Measurements from ENCODE around the gene PPP1CA. TPM values are rescaled to one million over a fixed set of nuclear protein-coding genes. Genes with fewer than 3 reads are reported as not detected.

PPP1CA gene
- total RNA-seq, 2 donors from 2014 or later = 211 to 244 TPM

- DNase-seq (peak; percentile 89 to 92), ATAC-seq (replicated peaks in 1 of 2) (peak; percentile 70 to 78)
- H3K4me1 Mint-ChIP-seq (ENCODE audit: low read depth) = peaks cover 60% of the 10 kb centered on the region
- H3K4me3 Mint-ChIP-seq = peak overlapping the region; percentile 91 to 97
- H3K36me3 Mint-ChIP-seq (ENCODE audit: insufficient read depth in 2 of 2) = peaks cover 10 to 18% of the 10 kb centered on the region in 2 donors
- no peaks in the 10 kb centered on the region for H3K9me3 Mint-ChIP-seq
- no peaks in the 10 kb centered on the region for H3K27me3 Mint-ChIP-seq (ENCODE audit: low read depth)
- H3K27ac Mint-ChIP-seq = peak overlapping the region; percentile 89
Measured at GRCh38 chr11:67438158-67438902, 36.7 kb upstream of the PPP1CA start.

DNA sequence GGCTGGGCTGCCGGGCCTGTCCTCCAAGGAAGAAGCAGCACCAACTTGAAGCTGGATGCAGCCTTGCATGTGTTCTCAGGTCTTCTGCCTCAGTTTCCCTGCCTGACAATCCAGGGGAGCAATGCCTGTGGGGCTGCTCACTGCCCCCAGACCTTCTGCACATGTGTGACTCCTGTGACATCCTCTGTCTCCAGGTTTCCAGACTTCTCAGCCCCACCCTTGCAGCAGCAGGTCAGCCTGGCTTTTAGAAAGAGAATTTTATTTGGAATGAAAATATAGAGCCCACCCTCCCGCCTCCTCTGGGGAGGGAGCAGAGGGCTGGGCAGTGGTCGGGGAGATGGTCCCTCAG lies 36.1 kb upstream of the PPP1CA start:
- H3K9me3 Mint-ChIP-seq = no peaks in the 10 kb centered on the region
- peaks cover 10 to 18% of the 10 kb centered on the region in 2 donors for H3K36me3 Mint-ChIP-seq (ENCODE audit: insufficient read depth in 2 of 2)
- no peak for ATAC-seq (replicated peaks in 1 of 2)
- peak overlapping the region; percentile 91 to 97 for H3K4me3 Mint-ChIP-seq
- no peak for DNase-seq
- peaks cover 63% of the 10 kb centered on the region for H3K4me1 Mint-ChIP-seq (ENCODE audit: low read depth)
- H3K27ac Mint-ChIP-seq = peak overlapping the region; percentile 89
- H3K27me3 Mint-ChIP-seq (ENCODE audit: low read depth) = no peaks in the 10 kb centered on the region

- ATAC-seq (replicated peaks in 1 of 2) = peak; percentile 29 to 41
- H3K36me3 Mint-ChIP-seq (ENCODE audit: insufficient read depth in 2 of 2) = peaks cover 10 to 18% of the 10 kb centered on the region in 2 donors
- H3K9me3 Mint-ChIP-seq = no peaks in the 10 kb centered on the region
- no peaks in the 10 kb centered on the region for H3K27me3 Mint-ChIP-seq (ENCODE audit: low read depth)
- H3K27ac Mint-ChIP-seq = peak within 1 kb of the TSS; percentile 89
- peaks cover 65% of the 10 kb centered on the region for H3K4me1 Mint-ChIP-seq (ENCODE audit: low read depth)
- H3K4me3 Mint-ChIP-seq = peak within 1 kb of the TSS; percentile 91 to 97
- peak; percentile 64 to 70 for DNase-seq
Measured at GRCh38 chr11:67437082-67437808, 35.6 kb upstream of the PPP1CA start, which contains the start of gene PTPRCAP. Gene PTPRCAP, minus strand, starts transcription at chr11:67437682. Its CDS starts 63 bp downstream, at chr11:67437619.

- Mint-ChIP-seq H3K27ac (peak overlapping the region; percentile 20), H3K9me3 (no peaks in the 10 kb centered on the region), H3K27me3 (ENCODE audit: low read depth) (no peaks in the 10 kb centered on the region), H3K36me3 (ENCODE audit: insufficient read depth in 2 of 2) (peaks cover 10 to 24% of the 10 kb centered on the region in 2 donors), H3K4me1 (ENCODE audit: low read depth) (peaks cover 66% of the 10 kb centered on the region), H3K4me3 (peak overlapping the region; percentile 91 to 97)
- peak; percentile 76 to 80 for DNase-seq
- ATAC-seq (replicated peaks in 1 of 2) = peak; percentile 31 to 38
Measured at GRCh38 chr11:67436459-67437081, 34.9 kb upstream of the PPP1CA start.

- ATAC-seq (replicated peaks in 1 of 2) = peak in 1 of 2 donors; percentile 0
- DNase-seq = no peak
- Mint-ChIP-seq H3K36me3 (ENCODE audit: insufficient read depth in 2 of 2) (peaks cover 10 to 24% of the 10 kb centered on the region in 2 donors), H3K4me3 (peak overlapping the region; percentile 91 to 97), H3K27ac (peak overlapping the region; percentile 81), H3K27me3 (ENCODE audit: low read depth) (no peaks in the 10 kb centered on the region), H3K9me3 (no peaks in the 10 kb centered on the region), H3K4me1 (ENCODE audit: low read depth) (peaks cover 71% of the 10 kb centered on the region)
Measured at GRCh38 chr11:67435727-67436458, 34.2 kb upstream of the PPP1CA start.

DNA sequence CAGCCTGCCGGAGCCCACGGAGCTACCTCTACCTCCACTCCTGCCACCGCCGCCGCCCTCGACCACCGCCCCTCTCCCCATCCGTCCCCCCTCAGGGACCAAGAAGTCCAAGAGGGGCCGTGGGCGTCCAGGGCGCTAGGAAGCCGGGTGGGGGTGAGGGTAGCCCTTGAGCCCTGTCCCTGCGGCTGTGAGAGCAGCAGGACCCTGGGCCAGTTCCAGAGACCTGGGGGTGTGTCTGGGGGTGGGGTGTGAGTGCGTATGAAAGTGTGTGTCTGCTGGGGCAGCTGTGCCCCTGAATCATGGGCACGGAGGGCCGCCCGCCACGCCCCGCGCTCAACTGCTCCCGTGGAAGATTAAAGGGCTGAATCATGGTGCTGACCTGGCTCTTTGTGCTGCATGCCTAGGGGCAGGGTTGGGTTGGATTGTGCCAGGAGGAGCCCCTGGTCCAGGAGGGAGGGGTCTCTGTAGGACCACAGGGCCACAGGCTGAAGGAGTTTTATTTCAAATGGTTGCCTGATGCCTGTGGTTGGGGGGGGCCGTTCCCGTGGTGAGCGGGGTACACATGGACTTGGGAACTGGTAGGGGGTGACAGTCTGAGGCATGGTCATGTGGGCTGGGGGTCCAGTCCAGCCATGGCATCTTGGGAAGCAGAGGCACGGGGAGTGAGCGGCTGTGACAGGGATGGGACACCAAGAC lies 33.5 kb upstream of the PPP1CA start:
- no peaks in the 10 kb centered on the region for H3K9me3 Mint-ChIP-seq
- H3K27ac Mint-ChIP-seq = peak overlapping the region; percentile 91
- no peak for DNase-seq
- no peaks in the 10 kb centered on the region for H3K27me3 Mint-ChIP-seq (ENCODE audit: low read depth)
- H3K36me3 Mint-ChIP-seq (ENCODE audit: insufficient read depth in 2 of 2) = peaks cover 10 to 24% of the 10 kb centered on the region in 2 donors
- peaks cover 71% of the 10 kb centered on the region for H3K4me1 Mint-ChIP-seq (ENCODE audit: low read depth)
- ATAC-seq (replicated peaks in 1 of 2) = no peak
- H3K4me3 Mint-ChIP-seq = peak overlapping the region; percentile 91 to 97

DNA sequence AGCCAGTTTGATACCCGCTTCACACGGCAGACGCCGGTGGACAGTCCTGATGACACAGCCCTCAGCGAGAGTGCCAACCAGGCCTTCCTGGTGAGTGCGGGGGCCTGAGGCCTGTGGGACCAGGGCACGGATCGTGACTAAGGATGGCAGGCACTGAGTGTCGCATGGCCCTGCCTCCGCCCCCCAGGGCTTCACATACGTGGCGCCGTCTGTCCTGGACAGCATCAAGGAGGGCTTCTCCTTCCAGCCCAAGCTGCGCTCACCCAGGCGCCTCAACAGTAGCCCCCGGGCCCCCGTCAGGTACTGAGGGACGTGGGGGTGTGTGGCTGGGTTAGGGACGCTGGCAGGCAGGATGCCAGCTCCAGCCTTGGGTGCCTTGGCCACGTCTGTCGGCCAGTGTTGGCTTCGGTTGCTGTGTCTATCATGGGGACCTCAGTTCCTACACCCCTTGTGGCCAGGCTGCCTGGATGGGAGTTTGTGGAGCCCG lies 32.8 kb upstream of the PPP1CA start:
- Mint-ChIP-seq H3K27ac (peak overlapping the region; percentile 61), H3K4me1 (ENCODE audit: low read depth) (peaks cover 68% of the 10 kb centered on the region)

GRCh38 chr11:67433536-67434394 lies 32.1 kb upstream of the PPP1CA start:
- DNase-seq = no peak

More for the DNA sequence above, 32.8 kb upstream of the PPP1CA start:
- peaks cover 8 to 23% of the 10 kb centered on the region in 2 donors for H3K36me3 Mint-ChIP-seq (ENCODE audit: insufficient read depth in 2 of 2)
- DNase-seq (no peak), ATAC-seq (replicated peaks in 1 of 2) (no peak)
- H3K27me3 Mint-ChIP-seq (ENCODE audit: low read depth) = no peaks in the 10 kb centered on the region
- H3K9me3 Mint-ChIP-seq = no peaks in the 10 kb centered on the region
- H3K4me3 Mint-ChIP-seq = peak overlapping the region; percentile 62 to 97

GRCh38 chr11:67432655-67433349 lies 31.1 kb upstream of the PPP1CA start:
- DNase-seq (no peak), ATAC-seq (replicated peaks in 1 of 2) (no peak)
- Mint-ChIP-seq H3K4me3 (no peak overlapping the region), H3K36me3 (ENCODE audit: insufficient read depth in 2 of 2) (peaks cover 8 to 19% of the 10 kb centered on the region in 2 donors), H3K27me3 (ENCODE audit: low read depth) (no peaks in the 10 kb centered on the region), H3K9me3 (no peaks in the 10 kb centered on the region), H3K27ac (peak overlapping the region; percentile 82), H3K4me1 (ENCODE audit: low read depth) (peaks cover 62% of the 10 kb centered on the region)

More at GRCh38 chr11:67433536-67434394, 32.1 kb upstream of the PPP1CA start:
- ATAC-seq (replicated peaks in 1 of 2) = no peak
- Mint-ChIP-seq H3K4me1 (ENCODE audit: low read depth) (peaks cover 64% of the 10 kb centered on the region), H3K4me3 (peak overlapping the region; percentile 62 to 97), H3K9me3 (no peaks in the 10 kb centered on the region), H3K27ac (peak overlapping the region; percentile 82), H3K27me3 (ENCODE audit: low read depth) (no peaks in the 10 kb centered on the region), H3K36me3 (ENCODE audit: insufficient read depth in 2 of 2) (peaks cover 8 to 21% of the 10 kb centered on the region in 2 donors)

GRCh38 chr11:67431346-67432249 lies 29.9 kb upstream of the PPP1CA start:
- Mint-ChIP-seq H3K4me1 (ENCODE audit: low read depth) (peaks cover 70% of the 10 kb centered on the region), H3K9me3 (no peaks in the 10 kb centered on the region), H3K4me3 (peak overlapping the region in 1 of 2 donors; percentile 5), H3K27me3 (ENCODE audit: low read depth) (no peaks in the 10 kb centered on the region), H3K27ac (peak overlapping the region; percentile 69), H3K36me3 (ENCODE audit: insufficient read depth in 2 of 2) (peaks cover 7 to 16% of the 10 kb centered on the region in 2 donors)
- no peak for ATAC-seq (replicated peaks in 1 of 2)
- DNase-seq = no peak

Measured in activated T-cell treated with anti-CD3 and anti-CD28 coated beads, Interleukin-2, amount 50 U/mL, for 72 hours (primary cell).